BE2C (cell line): Measurements from ENCODE around the gene PDGFB.
A peak's percentile ranks its signal among the peaks of the same experiment; 100 is the strongest.

ENCODE experiments used
- DNase-seq: peaks from one replicate; pipeline ENCODE4 v3.0.0-alpha.2; 2020
- H3K27me3 ChIP-seq: fragments of 250-450 bp; sonication (Bioruptor Pico); 2 replicates; pipeline ENCODE4 v1.5.1; 2020; ENCODE audit warnings: mild to moderate bottlenecking
- H3K36me3 ChIP-seq: fragments of 250-450 bp; sonication (Bioruptor Pico); 2 replicates; pipeline ENCODE4 v1.5.1; 2020; ENCODE audit warnings: mild to moderate bottlenecking
- H3K4me1 ChIP-seq: fragments of 250-450 bp; sonication (Bioruptor Pico); 2 replicates; pipeline ENCODE4 v1.5.1; 2020
- H3K4me3 ChIP-seq: 2 replicates; pipeline ENCODE4 v1.5.1; 2011; ENCODE audit warnings: low read depth, low read length
- H3K9me3 ChIP-seq: fragments of 250-450 bp; sonication (Bioruptor Pico); 2 replicates; pipeline ENCODE4 v1.5.1; 2020
- TF ChIP-seq, protein P1 (sequence below): IDR thresholded peaks from 2 replicates; pipeline ENCODE4 v1.5.1; 2012; ENCODE audit warnings: mild to moderate bottlenecking, low read depth, low read length

Gene PDGFB

DNA sequence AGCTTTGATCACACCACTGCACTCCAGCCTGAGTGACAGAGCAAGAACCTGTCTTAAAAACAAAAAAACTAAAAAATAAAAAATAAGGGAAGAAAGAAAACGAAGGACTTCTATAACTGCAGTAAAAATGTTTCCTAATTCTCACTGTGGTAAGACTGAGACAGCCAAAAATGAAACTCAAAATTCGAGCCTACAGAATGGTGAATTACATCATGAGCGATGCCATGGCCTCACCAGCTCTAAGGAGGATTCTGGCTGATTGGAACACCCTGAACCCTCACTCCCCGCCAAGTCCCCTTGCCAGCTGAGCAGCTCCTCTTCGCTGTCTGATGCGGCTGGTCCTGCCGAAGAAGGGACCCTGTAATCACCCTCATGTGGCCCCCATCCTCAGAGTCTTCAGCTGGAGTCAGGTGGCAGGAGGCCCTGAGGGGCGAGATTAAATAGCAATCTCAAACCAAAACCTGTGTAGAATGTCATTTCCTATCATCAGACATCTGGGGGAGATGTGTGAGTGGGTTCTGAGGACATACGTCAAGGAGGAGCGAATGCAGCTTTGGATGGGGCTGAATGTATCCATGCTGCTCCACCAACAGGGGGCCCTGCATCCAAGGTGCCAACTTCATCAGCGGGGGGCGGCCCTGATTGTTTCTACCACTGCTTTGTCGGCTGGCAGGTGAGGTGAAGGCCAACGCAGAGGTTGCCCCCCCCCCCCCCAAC, 29.2 kb downstream of the PDGFB start:
- Histone ChIP-seq H3K4me3 (no peak overlapping the region), H3K27me3 (0 out of 2 replicates have a peak, but pooled peaks cover 2% of the 10 kb centered on the region), H3K36me3 (no peaks in the 10 kb centered on the region), H3K4me1 (no peaks in the 10 kb centered on the region), H3K9me3 (no peaks in the 10 kb centered on the region)
- TF ChIP-seq, protein P1, sequence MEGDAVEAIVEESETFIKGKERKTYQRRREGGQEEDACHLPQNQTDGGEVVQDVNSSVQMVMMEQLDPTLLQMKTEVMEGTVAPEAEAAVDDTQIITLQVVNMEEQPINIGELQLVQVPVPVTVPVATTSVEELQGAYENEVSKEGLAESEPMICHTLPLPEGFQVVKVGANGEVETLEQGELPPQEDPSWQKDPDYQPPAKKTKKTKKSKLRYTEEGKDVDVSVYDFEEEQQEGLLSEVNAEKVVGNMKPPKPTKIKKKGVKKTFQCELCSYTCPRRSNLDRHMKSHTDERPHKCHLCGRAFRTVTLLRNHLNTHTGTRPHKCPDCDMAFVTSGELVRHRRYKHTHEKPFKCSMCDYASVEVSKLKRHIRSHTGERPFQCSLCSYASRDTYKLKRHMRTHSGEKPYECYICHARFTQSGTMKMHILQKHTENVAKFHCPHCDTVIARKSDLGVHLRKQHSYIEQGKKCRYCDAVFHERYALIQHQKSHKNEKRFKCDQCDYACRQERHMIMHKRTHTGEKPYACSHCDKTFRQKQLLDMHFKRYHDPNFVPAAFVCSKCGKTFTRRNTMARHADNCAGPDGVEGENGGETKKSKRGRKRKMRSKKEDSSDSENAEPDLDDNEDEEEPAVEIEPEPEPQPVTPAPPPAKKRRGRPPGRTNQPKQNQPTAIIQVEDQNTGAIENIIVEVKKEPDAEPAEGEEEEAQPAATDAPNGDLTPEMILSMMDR = peak; percentile 63
- DNase-seq = no peak

DNA sequence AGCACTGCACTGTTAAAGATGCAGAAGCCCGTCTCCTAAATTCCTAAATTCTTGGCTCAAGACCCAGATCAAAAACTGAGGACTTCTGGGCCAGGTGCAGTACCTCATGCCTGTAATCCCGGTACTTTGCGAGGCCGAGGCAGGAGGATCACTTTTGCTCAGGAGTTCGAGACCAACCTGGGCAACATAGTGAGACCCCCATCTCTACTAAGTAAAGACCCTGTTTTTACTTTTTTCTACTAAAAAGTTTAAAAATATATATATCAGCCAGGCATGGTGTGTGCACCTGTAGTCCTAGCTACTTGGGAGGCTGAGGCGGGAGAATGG, 29.7 kb downstream of the PDGFB start:
- no peaks in the 10 kb centered on the region for H3K4me1 ChIP-seq
- no peaks in the 10 kb centered on the region for H3K9me3 ChIP-seq
- TF ChIP-seq, protein P1 = no peak
- H3K4me3 ChIP-seq = no peak overlapping the region
- no peak for DNase-seq
- no peaks in the 10 kb centered on the region for H3K36me3 ChIP-seq
- 0 out of 2 replicates have a peak, but pooled peaks cover 2% of the 10 kb centered on the region for H3K27me3 ChIP-seq

DNA sequence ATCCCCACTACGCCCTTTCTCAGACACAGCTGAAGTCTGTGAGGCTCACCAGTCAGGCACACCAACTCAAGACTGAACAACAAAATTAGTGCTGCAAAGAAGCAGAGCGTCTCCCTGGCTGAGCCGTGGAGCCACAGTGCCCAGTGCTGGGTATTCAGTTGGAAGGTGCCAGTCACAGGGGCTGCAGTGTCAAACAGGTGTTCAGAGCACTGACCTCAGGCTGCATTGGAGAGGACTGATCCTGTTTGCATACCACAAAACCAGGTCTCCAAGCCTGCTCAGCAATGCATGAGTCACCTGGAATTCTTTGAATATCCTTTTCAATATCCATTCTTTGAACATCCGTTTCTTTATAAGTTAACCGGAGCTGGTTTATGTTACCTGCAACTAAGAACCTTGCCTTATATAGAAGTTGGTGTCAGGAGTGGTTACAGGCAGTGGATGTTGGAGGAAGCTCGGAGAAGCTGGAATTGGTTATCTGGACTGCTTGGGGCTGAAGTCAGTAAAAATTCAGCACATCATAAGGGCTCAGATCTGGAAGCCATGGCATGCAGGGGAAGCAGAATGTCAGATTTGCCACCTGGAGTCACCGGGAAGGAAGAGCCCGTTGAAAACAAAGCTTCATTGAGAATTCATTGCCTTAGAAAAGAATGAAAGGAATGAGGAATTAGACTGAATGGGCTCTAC, 30.3 kb downstream of the PDGFB start:
- DNase-seq = no peak
- TF ChIP-seq, protein P1 = no peak
- Histone ChIP-seq H3K4me3 (no peak overlapping the region), H3K4me1 (no peaks in the 10 kb centered on the region), H3K9me3 (no peaks in the 10 kb centered on the region), H3K36me3 (no peaks in the 10 kb centered on the region), H3K27me3 (0 out of 2 replicates have a peak, but pooled peaks cover 2% of the 10 kb centered on the region)

DNA sequence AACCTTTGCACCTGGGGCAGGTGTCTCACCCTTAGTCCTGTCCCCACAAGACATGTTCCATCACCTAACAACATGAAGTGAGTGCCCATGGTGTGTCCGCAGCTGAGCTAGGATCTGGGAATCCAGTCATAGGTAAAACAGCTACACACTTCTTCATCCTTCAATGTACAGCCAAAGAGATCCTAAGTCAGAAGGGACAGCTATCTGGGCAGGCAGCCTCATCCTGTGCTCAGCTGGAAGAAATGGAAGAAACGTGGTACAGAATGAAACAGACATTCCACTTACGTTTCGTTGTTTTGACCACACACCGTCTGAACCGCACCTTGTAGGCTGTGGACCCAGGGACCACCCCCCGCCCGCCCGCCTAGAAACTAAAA, 30.8 kb downstream of the PDGFB start:
- TF ChIP-seq, protein P1 = no peak
- Histone ChIP-seq H3K4me3 (no peak overlapping the region), H3K9me3 (no peaks in the 10 kb centered on the region), H3K36me3 (no peaks in the 10 kb centered on the region), H3K27me3 (0 out of 2 replicates have a peak, but pooled peaks cover 2% of the 10 kb centered on the region), H3K4me1 (no peaks in the 10 kb centered on the region)
- no peak for DNase-seq

DNA sequence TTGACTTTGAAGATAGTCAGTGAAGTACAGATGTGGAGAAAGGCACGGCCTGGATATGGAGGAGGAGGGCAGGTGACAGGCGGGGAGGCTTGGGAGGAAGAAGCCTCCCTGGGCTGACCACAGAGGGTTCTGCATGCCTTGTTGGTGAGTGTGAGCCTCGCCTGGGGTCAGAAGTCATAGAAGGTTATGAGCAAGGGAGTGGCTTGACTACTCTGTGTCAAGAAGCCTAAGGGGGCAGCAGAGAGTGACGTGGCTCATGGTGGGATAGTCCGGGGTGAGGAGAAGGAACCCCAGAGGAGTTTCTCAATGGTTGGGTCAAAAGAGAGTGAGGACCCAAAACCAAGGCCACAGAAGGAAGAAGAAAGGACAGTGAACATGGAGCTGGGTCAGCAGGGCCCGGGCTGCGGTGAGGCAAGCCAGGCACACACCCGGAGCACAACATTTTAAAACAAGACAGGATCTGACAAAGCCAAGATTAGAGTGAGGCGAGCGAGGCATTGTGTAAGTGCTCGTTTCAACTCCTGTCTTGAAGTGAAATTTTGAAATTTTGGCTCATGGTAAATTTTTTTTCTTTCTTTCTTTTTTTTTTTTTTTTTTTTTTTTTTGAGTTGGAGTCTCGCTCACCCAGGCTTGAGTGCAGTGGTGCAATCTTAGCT, 31.9 kb downstream of the PDGFB start:
- no peaks in the 10 kb centered on the region for H3K9me3 ChIP-seq
- H3K4me1 ChIP-seq = no peaks in the 10 kb centered on the region
- no peak for DNase-seq
- no peak overlapping the region for H3K4me3 ChIP-seq
- TF ChIP-seq, protein P1 = peak; percentile 28; the same call in 1 of the 2 replicates
- H3K27me3 ChIP-seq = 0 out of 2 replicates have a peak, but pooled peaks cover 2% of the 10 kb centered on the region
- H3K36me3 ChIP-seq = no peaks in the 10 kb centered on the region

DNA sequence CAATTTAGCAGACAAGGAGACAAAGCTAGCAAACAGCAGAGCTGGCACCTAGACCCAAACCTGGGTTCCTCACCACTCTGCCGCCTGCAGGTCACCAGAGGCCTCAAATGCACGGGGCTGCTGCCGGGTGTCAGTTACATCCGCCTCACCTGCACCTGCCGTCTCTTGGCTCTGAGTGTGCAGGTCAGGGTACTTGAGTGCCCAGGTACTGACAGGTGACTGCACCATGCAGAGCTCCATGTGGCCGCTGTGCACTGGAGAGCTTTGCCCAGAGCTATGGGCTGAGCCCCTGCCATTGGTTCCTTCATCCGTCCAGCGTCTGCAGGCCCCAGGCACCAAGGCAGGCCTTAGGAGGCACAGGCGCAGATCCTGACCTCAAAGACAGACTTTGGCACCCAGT, 35.0 kb downstream of the PDGFB start:
- TF ChIP-seq, protein P1 = no peak
- no peaks in the 10 kb centered on the region for H3K9me3 ChIP-seq
- no peak overlapping the region for H3K4me3 ChIP-seq
- H3K36me3 ChIP-seq = no peaks in the 10 kb centered on the region
- no peaks in the 10 kb centered on the region for H3K27me3 ChIP-seq
- H3K4me1 ChIP-seq = no peaks in the 10 kb centered on the region
- DNase-seq = no peak
